Lower lobe of right lung (tissue), 2 donors: ENCODE results near the gene TFCP2L1. TPM values are rescaled to one million over a fixed set of nuclear protein-coding genes. Genes with fewer than 3 reads are reported as not detected.
"Not testable (repeated sequence)": the region's sequence is repeated elsewhere in the genome, so short reads cannot be mapped to it uniquely, and the experiment has no call there.

ENCODE experiments used
- ATAC-seq, 2 donors: fragments of 200-7000 bp; cut with Tn5 transposase; one replicate each; pipeline ENCODE4 v1.9.1; 2020 to 2022; ENCODE audit warnings: mild to moderate bottlenecking in 2 of 2, moderate library complexity in 2 of 2
- DNase-seq: peaks from one replicate; pipeline ENCODE4 v3.0.0-alpha.2; 2020
- H3K27ac ChIP-seq: fragments of 200-600 bp; one replicate; pipeline ENCODE4 v1.8.0; 2022
- H3K27me3 ChIP-seq: fragments of 200-600 bp; one replicate; pipeline ENCODE4 v1.8.0; 2022; ENCODE audit warnings: low read depth
- H3K36me3 ChIP-seq: fragments of 200-600 bp; one replicate; pipeline ENCODE4 v1.8.0; 2022; ENCODE audit warnings: mild to moderate bottlenecking
- H3K4me1 ChIP-seq: fragments of 200-600 bp; one replicate; pipeline ENCODE4 v1.8.0; 2022
- H3K4me3 ChIP-seq: fragments of 200-600 bp; one replicate; pipeline ENCODE4 v1.8.0; 2022; ENCODE audit warnings: mild to moderate bottlenecking
- H3K9me3 ChIP-seq: fragments of 200-600 bp; one replicate; pipeline ENCODE4 v1.8.0; 2022
- CTCF ChIP-seq: fragments of 200-600 bp; IDR thresholded peaks from one replicate; pipeline ENCODE4 v1.8.0; 2022; ENCODE audit warnings: antibody characterized with exemption, mild to moderate bottlenecking
- intact Hi-C: fragments of 100-400 bp; cut with DNase I; formaldehyde crosslinking; loops from one replicate; pipeline ENCODE4 v1.11.0; 2022
- total RNA-seq: library from RNA; stranded (reverse); fragmentation: NEBNext Ultra II Directional; extraction: Animal tissue kit (Norgen Biotek cat#: 25700); gene quantifications from one replicate; pipeline ENCODE4 v1.2.1, GENCODE V29; 2021
- donor health status: DM: no; HTN: yes; CAD: no; lungs with severe emphysema.

The TFCP2L1 gene
- total RNA-seq, 1 donor from 2014 or later = 19.2 TPM

GRCh38 chr2:121272596-121272995, 12.4 kb downstream of the TFCP2L1 start:
- intact Hi-C loops = no loop called here
- Histone ChIP-seq H3K4me3 (no peak overlapping the region), H3K36me3 (no peaks in the 10 kb centered on the region), H3K9me3 (no peaks in the 10 kb centered on the region), H3K27ac (no peak overlapping the region), H3K4me1 (no peaks in the 10 kb centered on the region), H3K27me3 (no peaks in the 10 kb centered on the region)
- TF ChIP-seq CTCF = no peak
- ATAC-seq (no peak), DNase-seq (no peak)

- H3K27ac ChIP-seq, intact Hi-C loops, H3K9me3 ChIP-seq: not testable (repeated sequence)
Measured at GRCh38 chr2:121269436-121269835, 15.6 kb downstream of the TFCP2L1 start.

GRCh38 chr2:121266543-121267106, 18.4 kb downstream of the TFCP2L1 start:
- intact Hi-C loops = no loop called here
- Histone ChIP-seq H3K4me1 (no peaks in the 10 kb centered on the region), H3K4me3 (no peak overlapping the region), H3K27ac (no peak overlapping the region), H3K9me3 (no peaks in the 10 kb centered on the region), H3K36me3 (no peaks in the 10 kb centered on the region), H3K27me3 (peaks cover 5% of the 10 kb centered on the region)
- DNase-seq = no peak
- ATAC-seq = peak; percentile 56 to 71
- TF ChIP-seq CTCF = no peak

More at GRCh38 chr2:121269436-121269835, 15.6 kb downstream of the TFCP2L1 start:
- not testable (repeated sequence) for H3K36me3 ChIP-seq, H3K27me3 ChIP-seq, H3K4me1 ChIP-seq, ATAC-seq, H3K4me3 ChIP-seq, DNase-seq

GRCh38 chr2:121263996-121264715, 20.8 kb downstream of the TFCP2L1 start:
- Histone ChIP-seq H3K27me3 (peaks cover 5% of the 10 kb centered on the region), H3K36me3 (no peaks in the 10 kb centered on the region), H3K4me3 (no peak overlapping the region), H3K9me3 (no peaks in the 10 kb centered on the region), H3K4me1 (no peaks in the 10 kb centered on the region), H3K27ac (no peak overlapping the region)
- ATAC-seq (peak in 1 of 2 donors; percentile 47), DNase-seq (no peak)
- intact Hi-C loops = no loop called here
- no peak for TF ChIP-seq CTCF

GRCh38 chr2:121260370-121261154, 24.4 kb downstream of the TFCP2L1 start:
- Histone ChIP-seq H3K27ac (no peak overlapping the region), H3K4me1 (peaks cover 12% of the 10 kb centered on the region), H3K36me3 (no peaks in the 10 kb centered on the region), H3K9me3 (no peaks in the 10 kb centered on the region), H3K4me3 (no peak overlapping the region), H3K27me3 (peaks cover 5% of the 10 kb centered on the region)
- intact Hi-C loops = no loop called here
- DNase-seq (no peak), ATAC-seq (no peak)
- no peak for TF ChIP-seq CTCF
